NT2/D1 (cell line): ENCODE results near the gene FOSL1.

ENCODE experiments used
- SUZ12 ChIP-seq: IDR thresholded peaks from 2 replicates; pipeline ENCODE4 v1.6.1; 2011; ENCODE audit not compliant: insufficient read length, insufficient read depth; ENCODE audit errors: extremely low read depth
- YY1 ChIP-seq: IDR thresholded peaks from 2 replicates; pipeline ENCODE4 v1.6.1; 2011; ENCODE audit not compliant: insufficient read length, insufficient read depth

GRCh38 chr11:65864706-65865471 lies 35.3 kb downstream of the FOSL1 start:
- TF ChIP-seq YY1 (no peak), SUZ12 (no peak)
